GM13977 (cell line): ENCODE data around the gene ADCY5.

Experiments
- DNase-seq: peaks from one replicate; pipeline ENCODE4 v3.0.0; 2012; ENCODE audit warnings: low spot score
- in situ Hi-C: fragments of 300-500 bp; cut with MboI; formaldehyde crosslinking; loops from one replicate; pipeline ENCODE4 v1.12.0; 2022; ENCODE audit warnings: low sequenced_read_pairs, low pct_unique_long_range_greater_than_20kb, mixed read lengths, inconsistent platforms; ENCODE audit not compliant: unreplicated experiment
- TF ChIP-seq, protein P1 (sequence below): IDR thresholded peaks from 2 replicates; pipeline ENCODE4 v1.5.1; 2012; ENCODE audit warnings: mild to moderate bottlenecking, control low read depth; ENCODE audit not compliant: insufficient read depth; ENCODE audit errors: extremely low read depth, missing control alignments

ADCY5 gene

GRCh38 chr3:123281929-123282328, 167.0 kb downstream of the ADCY5 start:
- in situ Hi-C loops: no loop called here
- DNase-seq: peak; percentile 2
- TF ChIP-seq, protein P1, sequence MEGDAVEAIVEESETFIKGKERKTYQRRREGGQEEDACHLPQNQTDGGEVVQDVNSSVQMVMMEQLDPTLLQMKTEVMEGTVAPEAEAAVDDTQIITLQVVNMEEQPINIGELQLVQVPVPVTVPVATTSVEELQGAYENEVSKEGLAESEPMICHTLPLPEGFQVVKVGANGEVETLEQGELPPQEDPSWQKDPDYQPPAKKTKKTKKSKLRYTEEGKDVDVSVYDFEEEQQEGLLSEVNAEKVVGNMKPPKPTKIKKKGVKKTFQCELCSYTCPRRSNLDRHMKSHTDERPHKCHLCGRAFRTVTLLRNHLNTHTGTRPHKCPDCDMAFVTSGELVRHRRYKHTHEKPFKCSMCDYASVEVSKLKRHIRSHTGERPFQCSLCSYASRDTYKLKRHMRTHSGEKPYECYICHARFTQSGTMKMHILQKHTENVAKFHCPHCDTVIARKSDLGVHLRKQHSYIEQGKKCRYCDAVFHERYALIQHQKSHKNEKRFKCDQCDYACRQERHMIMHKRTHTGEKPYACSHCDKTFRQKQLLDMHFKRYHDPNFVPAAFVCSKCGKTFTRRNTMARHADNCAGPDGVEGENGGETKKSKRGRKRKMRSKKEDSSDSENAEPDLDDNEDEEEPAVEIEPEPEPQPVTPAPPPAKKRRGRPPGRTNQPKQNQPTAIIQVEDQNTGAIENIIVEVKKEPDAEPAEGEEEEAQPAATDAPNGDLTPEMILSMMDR: no peak

- peak; percentile 4 for DNase-seq
These were observed 167.5 kb downstream of the ADCY5 start for GRCh38 chr3:123281406-123281805.

DNA sequence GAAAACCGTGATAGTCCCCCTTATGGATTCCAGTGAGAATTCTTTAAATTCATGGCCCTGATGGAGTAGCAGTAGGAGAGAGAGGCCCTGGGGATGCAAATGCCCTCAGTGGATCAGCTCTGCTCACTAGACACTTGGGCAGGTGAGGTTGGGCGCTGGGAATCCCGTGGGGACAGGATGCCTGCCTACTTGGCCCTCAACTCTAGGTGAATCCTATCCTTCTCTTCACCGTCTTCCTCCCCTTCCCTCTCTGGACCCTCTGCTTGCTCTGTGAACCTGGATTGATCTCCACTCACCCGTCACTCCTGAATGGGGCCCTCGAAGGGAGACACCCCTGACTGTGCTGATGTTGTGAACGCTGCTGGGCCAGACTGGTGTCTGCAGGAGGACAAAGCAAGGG, 169.8 kb downstream of the ADCY5 start:
- DNase-seq: no peak
- TF ChIP-seq, protein P1: no peak
- in situ Hi-C loops: no loop called here

More at GRCh38 chr3:123281406-123281805, 167.5 kb downstream of the ADCY5 start:
- TF ChIP-seq, protein P1: no peak
- in situ Hi-C loops: no loop called here

GRCh38 chr3:123278446-123278845, 170.4 kb downstream of the ADCY5 start:
- TF ChIP-seq, protein P1: no peak
- no peak for DNase-seq
- in situ Hi-C loops: no loop called here

DNA sequence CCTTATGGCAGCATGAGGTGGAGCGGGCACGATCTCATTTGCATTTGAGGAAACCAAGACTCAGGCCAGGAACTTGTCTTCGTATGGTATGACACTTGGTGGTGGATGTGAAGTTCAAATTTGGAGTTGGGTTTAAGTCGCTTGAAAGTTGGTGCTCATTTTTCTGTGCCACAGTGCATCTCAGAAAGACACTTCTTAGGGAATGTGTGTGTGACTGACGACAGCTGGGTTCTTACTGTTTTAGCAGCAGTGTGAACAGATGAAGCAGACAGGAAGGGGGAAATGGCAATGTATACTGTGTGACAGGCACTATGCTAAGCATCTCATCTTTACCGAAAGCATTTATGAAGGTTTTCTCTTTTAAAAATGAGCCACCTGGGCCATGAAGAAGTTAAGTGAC, 171.8 kb downstream of the ADCY5 start:
- in situ Hi-C loops: no loop called here
- TF ChIP-seq, protein P1: no peak
- DNase-seq: no peak

- TF ChIP-seq, protein P1: no peak
- in situ Hi-C loops: no loop called here
- no peak for DNase-seq
These were observed 172.4 kb downstream of the ADCY5 start for GRCh38 chr3:123276346-123277006.
